Fibroblast of villous mesenchyme (primary cell): ENCODE data around the gene DHRSX. TPM values are rescaled to one million over a fixed set of nuclear protein-coding genes. Genes with fewer than 3 reads are reported as not detected.
A peak's percentile ranks its signal among the peaks of the same experiment; 100 is the strongest.

Experiments used
- DNase-seq: peaks from one replicate; pipeline ENCODE4 v3.0.0-alpha.2; 2010; ENCODE audit warnings: low read depth
- H3K4me3 ChIP-seq: 2 replicates; pipeline ENCODE4 v1.5.1; 2011; ENCODE audit warnings: low read depth, mild to moderate bottlenecking, low read length
- CTCF ChIP-seq: IDR thresholded peaks from 2 replicates; pipeline ENCODE4 v1.5.1; 2012; ENCODE audit warnings: low read depth, mild to moderate bottlenecking, low read length; ENCODE audit not compliant: insufficient read depth
- total RNA-seq: library from RNA; depleted of rRNA; stranded (reverse); fragments of >200 nt; gene quantifications from 2 replicates; pipeline ENCODE4 v1.2.3, GENCODE V29; 2012

Gene DHRSX
- total RNA-seq, 1 donor, result 24.6 TPM

- no peak overlapping the region for H3K4me3 ChIP-seq
- no peak for DNase-seq
- no peak for TF ChIP-seq CTCF
Measured at GRCh38 chrX:2330487-2330886, 170.3 kb downstream of the DHRSX start.

- DNase-seq, result no peak
- TF ChIP-seq CTCF, result no peak
- H3K4me3 ChIP-seq, result no peak overlapping the region
Measured at GRCh38 chrX:2327423-2327822, 173.4 kb downstream of the DHRSX start.

DNA sequence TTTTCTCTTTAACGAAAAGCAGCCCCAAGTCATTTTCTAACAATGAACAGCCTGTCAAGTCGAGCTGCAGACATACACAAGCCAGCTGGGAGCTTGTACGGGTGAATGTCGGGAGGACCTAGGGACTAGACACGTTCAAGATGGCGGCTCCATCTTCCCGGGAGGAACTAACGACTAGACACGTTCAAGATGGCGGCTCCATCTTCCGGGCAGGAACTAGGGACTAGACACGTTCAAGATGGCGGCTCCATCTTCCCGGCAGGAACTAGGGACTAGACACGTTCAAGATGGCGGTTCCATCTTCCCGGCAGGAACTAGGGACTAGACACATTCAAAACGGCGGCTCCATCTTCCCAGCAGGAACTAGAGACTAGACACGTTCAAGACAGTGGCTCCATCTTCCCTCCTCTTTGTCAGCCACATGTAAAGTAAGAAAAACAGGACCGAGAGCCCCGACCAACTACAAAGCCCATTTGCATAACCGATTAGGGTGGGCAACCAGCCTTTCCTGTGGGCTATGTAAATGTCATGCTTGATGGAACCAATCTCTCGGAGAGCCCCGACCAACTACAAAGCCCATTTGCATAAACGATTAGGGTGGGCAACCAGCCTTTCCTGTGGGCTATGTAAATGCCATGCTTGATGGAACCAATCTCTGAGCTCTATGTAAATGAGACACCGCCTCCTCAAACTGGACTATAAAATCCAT lies 175.5 kb downstream of the DHRSX start:
- H3K4me3 ChIP-seq, result peak overlapping the region; percentile 49
- DNase-seq, result peak; percentile 89

GRCh38 chrX:2324151-2324550 lies 176.6 kb downstream of the DHRSX start:
- TF ChIP-seq CTCF, result no peak
- DNase-seq, result peak; percentile 84
- peak overlapping the region; percentile 6 for H3K4me3 ChIP-seq

More for the DNA sequence above, 175.5 kb downstream of the DHRSX start:
- TF ChIP-seq CTCF, result no peak

GRCh38 chrX:2321411-2321810 lies 179.4 kb downstream of the DHRSX start:
- DNase-seq, result no peak
- H3K4me3 ChIP-seq, result no peak overlapping the region
- TF ChIP-seq CTCF, result no peak

DNA sequence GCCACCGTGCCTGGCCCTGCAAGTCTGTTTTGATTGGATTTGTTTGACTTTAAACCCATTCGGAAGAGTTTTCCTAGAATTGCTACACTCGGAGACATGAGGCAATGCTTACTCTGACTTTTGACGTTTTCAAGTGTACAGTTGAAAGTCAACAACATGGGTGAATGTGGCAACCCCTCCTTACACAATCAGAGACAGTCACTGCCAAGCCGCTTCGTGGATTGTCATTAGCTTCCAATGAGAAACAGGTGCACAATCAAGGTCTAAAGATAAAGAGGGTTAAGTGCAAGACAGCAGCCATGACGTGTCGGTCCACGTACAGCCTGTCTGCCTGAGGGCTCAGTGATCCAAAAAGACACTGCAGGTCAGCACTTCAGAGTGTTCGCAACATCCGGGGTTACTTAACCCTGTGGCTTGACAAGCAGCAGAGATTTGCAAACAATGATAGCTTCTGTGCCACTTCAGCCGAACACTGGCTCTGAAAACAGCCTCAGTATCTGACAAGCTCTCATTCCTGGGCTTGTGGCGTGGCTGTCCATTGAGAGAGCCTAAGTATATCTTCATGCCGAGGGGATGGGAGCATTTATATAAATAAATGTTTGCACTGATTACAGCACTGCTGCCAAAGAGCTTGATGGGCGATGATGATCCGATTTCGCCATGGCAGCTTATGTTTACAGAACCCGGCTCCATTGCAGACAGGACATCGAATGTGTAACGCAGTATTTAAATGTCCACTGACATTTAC lies 180.0 kb downstream of the DHRSX start:
- DNase-seq, result peak; percentile 97
- H3K4me3 ChIP-seq, result no peak overlapping the region
- TF ChIP-seq CTCF, result no peak
